Keratinocyte (primary cell): Measurements from ENCODE around the gene SLC39A1.

Source experiments
- EZH2 ChIP-seq: IDR thresholded peaks from one replicate; pipeline ENCODE4 v1.6.1; 2012; ENCODE audit warnings: inconsistent platforms, mild to moderate bottlenecking, low read length, moderate library complexity
- TF ChIP-seq, protein P1 (sequence below), 3 experiments: IDR thresholded peaks in 1 of 3; conservative IDR thresholded peaks in 1 of 3; optimal IDR thresholded peaks in 1 of 3; 2 replicates in 2 of 3; 3 replicates in 1 of 3; pipeline versions ENCODE3 to v1.5.1; 2011; ENCODE audit warnings: low read length in 3 of 3, mild to moderate bottlenecking in 3 of 3, moderate library complexity in 2 of 3, control low read depth in 1 of 3, inconsistent platforms in 1 of 3; ENCODE audit not compliant: insufficient read depth in 2 of 3; ENCODE audit errors: extremely low read depth in 1 of 3

DNA sequence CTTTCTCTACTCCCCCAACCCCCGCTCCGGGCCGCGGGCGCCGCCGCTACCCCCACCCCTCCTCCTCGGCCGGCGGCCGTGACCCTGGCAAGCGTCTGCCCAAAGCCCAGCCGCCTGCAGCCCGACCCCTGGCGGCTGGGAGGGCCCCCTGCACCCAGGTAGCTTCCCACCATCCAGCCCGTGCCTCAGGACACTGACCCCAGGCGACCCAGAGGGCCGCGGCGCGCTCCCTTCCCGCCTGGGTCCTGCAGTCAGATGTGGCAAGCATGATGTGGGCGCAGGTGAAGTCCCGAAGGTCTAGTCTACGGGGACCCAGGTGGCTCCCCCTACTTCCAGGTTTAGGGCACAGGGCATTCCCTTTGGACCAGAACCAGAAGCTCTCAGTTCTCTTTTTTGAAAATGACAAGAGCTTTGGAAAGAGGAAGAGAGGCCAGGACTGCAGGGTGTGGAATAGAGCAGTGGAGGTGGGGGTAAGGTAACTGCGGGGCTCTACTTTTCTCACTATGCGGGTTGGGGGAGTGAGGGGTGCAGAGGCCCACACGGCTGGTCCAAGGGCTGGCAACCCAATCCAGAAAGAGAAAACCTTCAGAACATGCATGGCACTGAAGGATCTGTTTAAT is 16.6 kb downstream of the SLC39A1 start, which contains the start of gene DENND4B:
- TF ChIP-seq, protein P1, sequence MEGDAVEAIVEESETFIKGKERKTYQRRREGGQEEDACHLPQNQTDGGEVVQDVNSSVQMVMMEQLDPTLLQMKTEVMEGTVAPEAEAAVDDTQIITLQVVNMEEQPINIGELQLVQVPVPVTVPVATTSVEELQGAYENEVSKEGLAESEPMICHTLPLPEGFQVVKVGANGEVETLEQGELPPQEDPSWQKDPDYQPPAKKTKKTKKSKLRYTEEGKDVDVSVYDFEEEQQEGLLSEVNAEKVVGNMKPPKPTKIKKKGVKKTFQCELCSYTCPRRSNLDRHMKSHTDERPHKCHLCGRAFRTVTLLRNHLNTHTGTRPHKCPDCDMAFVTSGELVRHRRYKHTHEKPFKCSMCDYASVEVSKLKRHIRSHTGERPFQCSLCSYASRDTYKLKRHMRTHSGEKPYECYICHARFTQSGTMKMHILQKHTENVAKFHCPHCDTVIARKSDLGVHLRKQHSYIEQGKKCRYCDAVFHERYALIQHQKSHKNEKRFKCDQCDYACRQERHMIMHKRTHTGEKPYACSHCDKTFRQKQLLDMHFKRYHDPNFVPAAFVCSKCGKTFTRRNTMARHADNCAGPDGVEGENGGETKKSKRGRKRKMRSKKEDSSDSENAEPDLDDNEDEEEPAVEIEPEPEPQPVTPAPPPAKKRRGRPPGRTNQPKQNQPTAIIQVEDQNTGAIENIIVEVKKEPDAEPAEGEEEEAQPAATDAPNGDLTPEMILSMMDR (optimal IDR thresholded peaks at IDR 0.05 in 1 of 3, IDR thresholded peaks at IDR 0.05 in 1 of 3, conservative IDR thresholded peaks at IDR 0.05 in 1 of 3; ENCODE audit: extremely low read depth in 1 of 3, insufficient read depth in 2 of 3, low read length in 3 of 3), result peak; percentile 57 to 91 (median 86)
- TF ChIP-seq EZH2, result no peak
